KBM-7 (cell line): ENCODE measurements around the gene DDX20.
A peak's percentile ranks its signal among the peaks of the same experiment; 100 is the strongest.

ENCODE experiments used
- DNase-seq: peaks from one replicate; pipeline ENCODE4 v3.0.0-alpha.2; 2015
- in situ Hi-C: fragments of 300-500 bp; cut with MboI; formaldehyde crosslinking; loops from 2 replicates; pipeline ENCODE4 v1.14.3; 2020; ENCODE audit warnings: low sequenced_read_pairs, low pct_unique_long_range_greater_than_20kb, mixed read lengths

DDX20 gene, protein sequence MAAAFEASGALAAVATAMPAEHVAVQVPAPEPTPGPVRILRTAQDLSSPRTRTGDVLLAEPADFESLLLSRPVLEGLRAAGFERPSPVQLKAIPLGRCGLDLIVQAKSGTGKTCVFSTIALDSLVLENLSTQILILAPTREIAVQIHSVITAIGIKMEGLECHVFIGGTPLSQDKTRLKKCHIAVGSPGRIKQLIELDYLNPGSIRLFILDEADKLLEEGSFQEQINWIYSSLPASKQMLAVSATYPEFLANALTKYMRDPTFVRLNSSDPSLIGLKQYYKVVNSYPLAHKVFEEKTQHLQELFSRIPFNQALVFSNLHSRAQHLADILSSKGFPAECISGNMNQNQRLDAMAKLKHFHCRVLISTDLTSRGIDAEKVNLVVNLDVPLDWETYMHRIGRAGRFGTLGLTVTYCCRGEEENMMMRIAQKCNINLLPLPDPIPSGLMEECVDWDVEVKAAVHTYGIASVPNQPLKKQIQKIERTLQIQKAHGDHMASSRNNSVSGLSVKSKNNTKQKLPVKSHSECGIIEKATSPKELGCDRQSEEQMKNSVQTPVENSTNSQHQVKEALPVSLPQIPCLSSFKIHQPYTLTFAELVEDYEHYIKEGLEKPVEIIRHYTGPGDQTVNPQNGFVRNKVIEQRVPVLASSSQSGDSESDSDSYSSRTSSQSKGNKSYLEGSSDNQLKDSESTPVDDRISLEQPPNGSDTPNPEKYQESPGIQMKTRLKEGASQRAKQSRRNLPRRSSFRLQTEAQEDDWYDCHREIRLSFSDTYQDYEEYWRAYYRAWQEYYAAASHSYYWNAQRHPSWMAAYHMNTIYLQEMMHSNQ

DNA sequence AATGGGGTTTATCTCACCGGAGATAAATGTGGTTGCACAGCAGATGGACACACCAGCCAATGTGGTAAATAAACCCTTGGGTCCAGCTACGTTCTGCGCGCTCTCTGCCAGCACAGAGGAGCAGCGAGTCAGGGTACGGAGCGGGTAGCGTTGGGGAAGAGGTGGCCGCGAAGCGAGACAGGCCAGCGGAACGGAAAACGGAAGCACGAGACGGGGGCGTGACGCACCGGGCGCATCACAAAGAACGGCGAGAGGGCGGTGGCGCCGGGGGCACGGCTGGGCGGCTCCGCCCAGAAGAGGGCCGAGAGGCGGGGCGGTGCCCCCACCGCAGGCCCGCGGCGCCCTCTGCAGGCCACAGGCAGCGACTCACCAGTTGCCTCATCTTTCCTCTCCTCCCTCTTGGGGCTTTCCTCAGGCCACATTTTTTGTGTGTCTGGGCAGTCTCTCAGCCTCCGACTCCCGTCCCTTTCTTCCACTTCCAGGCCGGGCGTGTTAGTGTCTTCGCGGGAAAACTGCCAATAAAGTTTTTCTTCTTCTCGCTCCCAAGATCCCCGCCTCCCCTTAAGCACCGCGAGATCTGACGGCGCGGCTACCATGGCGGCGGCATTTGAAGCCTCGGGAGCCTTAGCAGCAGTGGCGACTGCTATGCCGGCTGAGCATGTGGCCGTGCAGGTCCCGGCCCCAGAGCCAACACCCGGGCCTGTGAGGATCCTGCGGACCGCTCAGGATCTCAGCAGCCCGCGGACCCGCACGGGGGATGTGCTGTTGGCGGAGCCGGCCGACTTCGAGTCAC lies at the start of gene DDX20:
DDX20 (plus strand) TSS at position 571 of the 793 bp plus-strand sequence; CDS start at position 595, 24 bp downstream.
- in situ Hi-C loops = no loop called here
- DNase-seq = peak; percentile 98

DNA sequence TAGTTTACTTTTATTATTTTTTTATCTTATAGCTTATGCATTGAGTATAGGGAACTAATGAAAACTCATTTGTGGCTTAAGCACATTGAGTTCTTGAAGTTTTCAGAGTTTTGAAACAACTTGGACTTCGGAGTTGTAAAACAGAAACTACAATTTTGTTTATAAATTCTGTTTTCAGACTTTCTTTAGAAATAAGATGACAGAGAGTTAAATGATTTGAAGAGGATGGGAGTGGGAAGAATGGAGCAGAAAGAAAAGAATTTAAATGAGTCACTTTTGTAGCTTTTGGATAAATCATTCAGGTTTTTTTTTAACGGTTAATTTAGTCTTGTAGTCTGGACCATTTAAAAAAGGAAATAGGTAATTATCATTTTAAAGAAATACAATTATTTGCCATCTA lies 48.8 kb upstream of the DDX20 start:
- in situ Hi-C loops = no loop called here
- no peak for DNase-seq

DNA sequence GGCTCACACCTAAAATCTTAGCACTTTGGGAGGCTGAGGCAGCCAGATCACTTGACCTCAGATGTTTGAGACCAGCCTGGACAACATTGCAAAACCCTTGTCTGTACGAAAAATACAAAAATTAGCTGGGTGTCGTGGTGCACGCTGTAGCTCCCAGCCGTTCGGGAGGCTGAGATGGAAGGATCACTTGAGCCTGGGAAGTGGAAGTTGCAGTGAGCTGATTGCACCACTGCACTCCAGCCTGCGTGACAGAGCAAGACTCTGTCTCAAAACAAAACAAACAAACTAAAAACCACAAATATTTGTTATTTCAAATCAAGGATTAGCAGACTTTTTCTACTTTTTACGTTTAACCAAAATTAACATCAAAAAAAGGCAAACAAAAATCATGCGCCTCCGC lies 47.8 kb upstream of the DDX20 start:
- in situ Hi-C loops = no loop called here
- no peak for DNase-seq

DNA sequence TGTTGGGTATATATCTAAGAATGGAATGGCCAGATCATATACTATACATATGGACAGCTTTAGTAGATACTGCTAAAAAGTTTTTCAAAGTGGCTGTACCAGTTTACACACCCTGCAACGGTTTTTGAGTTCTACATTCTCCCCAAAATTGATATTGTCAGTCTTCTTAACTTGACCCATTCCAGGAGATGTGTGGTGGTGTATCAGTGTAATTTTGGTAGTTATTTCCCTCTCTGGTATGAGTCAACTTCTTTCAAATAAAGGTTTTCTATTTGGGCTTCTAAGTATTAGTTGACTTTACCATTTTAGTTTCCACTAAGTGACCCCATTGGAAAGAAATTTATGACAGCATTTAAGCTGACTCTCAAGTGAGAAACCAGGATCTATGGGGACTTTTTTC lies 45.7 kb upstream of the DDX20 start:
- in situ Hi-C loops = no loop called here
- no peak for DNase-seq

DNA sequence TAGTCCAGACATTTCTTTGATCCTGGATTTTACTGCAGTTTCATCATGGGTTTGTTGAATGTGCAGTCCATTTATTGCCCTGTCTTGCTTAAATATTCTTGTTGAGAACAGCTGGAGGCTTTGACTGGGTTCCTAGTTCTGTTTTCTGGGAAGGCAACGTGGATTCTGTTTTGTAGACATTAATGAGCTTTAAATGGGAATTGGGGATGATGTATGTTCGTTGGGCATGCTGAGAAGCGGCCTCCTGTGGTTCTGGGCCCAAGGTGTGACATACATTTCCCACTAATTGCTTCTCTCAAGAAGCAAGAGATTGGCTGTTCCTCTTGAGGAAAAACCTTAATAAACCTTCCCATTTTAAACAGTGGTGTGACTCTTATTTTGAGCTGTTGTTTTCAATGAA lies 39.4 kb upstream of the DDX20 start:
- DNase-seq = no peak
- in situ Hi-C loops = no loop called here

DNA sequence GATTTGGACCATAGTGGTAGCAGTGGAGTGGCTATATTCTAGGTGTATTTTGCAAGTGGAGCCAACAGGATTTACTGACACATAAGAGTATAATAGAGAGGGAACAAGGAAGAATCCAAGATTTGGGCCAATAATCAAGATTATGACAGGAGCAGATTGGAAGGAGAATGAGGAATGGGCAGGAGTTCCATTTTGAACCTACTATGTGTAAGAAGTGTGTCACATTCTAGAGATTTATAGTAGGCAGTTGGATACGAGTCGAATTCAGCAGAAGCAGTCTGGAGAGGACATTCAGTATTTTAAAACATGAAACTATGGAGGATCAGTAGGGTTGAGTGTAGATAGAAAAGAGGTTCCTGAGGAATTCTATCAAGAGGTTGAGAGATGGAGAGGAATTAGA lies 38.3 kb upstream of the DDX20 start:
- in situ Hi-C loops = no loop called here
- DNase-seq = no peak

DNA sequence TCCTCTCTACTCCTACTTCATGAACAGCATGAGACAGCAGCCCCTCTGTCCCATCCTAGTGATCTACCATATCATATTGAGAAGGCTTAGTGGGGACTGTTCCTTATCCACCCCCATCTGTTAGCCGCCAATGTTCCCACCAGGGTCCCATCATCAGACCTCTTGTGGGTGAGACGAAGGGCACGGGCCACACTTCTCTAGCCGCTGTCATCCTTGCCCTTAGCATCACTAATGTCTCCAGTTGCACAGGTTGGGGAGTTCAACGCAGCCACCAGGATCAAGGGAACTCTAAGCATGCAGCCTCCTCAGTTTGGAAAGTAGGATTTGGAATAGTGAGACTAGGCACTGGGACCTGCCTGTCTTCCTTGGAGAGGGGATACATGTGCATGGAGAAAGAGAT lies 36.6 kb upstream of the DDX20 start:
- no peak for DNase-seq
- in situ Hi-C loops = no loop called here

DNA sequence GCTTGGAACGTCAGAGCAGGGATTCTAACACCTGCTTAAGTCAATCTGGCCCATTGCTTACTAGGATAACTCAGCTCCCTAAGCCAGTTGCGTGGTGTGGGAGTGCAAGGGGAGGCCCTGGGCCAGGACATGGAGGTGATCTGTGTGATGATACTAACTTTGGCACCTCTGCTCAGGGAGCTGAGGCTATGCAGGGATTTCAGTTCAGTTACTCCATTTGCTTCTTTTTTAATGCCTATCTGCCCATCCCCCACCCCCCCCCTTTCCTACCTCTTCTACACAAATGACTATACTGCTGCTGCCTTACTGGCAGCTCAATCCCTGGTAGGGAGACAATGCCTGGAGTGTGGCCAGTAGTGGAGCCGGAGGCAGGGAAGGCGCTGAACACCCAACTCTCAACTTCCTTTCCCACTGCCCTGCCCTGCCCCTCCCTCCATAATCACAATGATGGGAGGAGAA lies 36.0 kb upstream of the DDX20 start:
- in situ Hi-C loops = no loop called here
- DNase-seq = no peak

DNA sequence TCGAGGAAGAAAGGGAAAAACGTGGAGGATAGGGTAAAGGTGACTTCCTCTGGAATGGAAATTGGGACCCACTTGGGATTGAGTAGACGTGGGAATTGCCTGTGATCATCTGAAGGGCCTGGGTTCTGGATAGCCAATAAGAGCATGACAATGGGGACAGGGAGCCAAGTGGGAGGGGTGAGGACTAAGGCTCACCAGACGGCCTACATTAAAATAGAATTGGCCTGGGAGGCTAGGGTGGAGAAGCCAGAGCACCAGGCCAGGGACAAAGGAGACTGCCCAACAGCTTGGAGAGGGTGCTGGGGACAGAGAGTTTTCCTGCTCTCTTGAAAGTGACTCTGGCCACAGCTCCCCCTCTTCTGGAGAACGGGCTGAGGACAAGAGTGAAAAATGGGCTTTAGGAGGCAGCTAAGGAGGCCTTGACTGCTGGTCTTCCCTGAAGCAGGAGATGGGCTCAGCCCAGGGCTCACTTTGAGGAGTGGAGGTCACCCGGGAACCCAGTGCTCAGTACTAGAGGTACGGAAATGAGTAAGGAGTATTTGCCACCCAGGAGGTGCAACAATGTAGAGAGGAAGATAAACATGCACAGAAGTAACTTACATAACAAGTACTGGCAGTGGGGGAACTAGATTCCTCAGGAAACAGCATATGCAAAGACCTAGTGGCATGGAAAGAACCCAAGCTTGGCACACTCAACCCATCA lies 35.3 kb upstream of the DDX20 start:
- in situ Hi-C loops = no loop called here
- DNase-seq = no peak

DNA sequence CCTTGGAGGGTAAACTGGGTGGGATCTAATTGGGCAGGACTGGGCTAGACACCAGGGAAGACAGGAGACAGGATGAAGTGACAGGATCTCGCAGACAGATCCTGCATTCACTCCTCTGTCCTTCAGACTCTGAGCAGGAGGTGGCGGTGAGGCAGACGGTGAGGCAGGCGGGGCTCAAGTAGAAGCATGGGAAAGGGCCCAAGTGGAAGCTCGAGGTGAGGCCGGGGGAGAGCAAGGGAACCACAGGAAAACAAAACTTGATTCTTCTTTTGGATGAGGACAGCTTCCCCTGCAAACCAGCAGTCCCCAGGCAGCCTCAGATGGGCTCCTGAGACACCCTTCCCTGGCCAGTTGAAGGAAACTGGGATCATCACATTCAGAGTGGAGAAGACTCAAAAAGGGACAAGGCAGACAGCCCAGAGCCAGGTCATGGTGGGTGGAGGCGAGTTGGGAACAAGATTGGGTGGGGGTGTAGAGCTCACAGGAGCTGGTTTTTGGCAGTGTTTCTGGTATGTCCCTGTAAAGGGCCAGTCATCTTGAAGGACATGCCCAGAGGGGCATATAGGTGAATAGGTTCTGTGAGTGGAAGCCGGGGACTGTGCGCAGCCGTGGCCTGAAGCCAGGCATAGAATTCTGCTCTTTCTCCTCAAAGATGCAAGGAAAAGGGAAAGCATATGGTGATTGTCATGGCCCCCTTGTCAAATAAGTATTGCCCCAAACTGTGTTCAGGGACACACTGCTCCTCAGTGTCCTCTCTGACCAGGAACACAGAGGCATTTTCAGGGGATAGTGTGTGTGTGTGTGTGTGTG lies 34.5 kb upstream of the DDX20 start:
- in situ Hi-C loops = no loop called here
- DNase-seq = no peak

DNA sequence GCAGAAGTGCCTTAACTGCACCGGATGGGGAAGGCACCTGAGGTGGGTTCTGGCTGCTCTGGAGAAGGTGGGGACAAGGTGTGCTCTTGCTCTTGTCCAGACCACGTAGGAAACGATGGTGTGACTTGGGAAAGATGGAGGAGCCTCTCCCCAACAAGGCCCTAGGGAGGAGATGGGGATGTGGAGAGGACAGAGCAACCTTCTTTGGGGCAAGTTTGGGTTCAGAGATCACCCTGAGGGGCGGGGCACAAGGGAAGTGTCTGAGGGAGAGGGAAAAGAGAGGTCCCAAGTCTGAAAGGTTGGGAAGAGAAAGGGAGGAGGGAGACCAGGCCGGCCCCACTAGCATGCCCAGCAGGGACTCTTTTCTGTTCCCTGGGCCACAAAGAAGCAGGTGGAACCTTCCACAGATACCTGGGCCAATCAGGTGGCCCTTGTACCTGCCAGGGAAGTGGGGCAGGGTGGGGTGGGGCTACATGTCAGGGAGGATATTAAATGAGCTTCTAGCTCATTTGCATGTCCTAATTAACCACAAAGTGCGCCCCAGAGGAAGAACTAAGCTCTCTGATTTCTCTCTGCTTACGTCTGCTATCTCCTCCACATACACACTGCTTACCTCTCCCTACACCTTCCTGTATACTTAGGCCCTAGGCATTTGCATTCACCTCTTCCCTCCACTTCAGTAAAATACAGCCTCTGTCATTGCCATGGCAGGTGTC lies 32.5 kb upstream of the DDX20 start:
- DNase-seq = no peak
- in situ Hi-C loops = no loop called here

DNA sequence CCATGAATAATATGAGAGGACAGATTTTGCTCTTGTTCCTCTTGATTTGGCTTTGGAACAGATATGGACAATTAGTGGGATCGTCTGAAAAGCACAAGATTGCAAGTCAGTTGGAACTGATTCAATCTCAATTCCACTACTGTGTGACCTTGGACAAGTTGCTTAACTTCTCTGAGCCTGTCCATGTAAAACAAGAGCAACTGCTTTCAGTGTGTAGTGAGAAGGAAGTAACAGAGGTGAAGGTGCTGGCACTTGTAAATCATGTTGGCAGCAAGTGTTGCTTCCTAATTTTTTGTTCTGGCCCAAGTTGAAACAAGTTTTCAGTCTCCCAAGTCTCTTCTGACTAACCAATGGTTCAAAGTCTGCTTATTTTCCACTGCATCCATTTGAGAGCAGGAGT lies 31.8 kb upstream of the DDX20 start:
- DNase-seq = no peak
- in situ Hi-C loops = no loop called here

DNA sequence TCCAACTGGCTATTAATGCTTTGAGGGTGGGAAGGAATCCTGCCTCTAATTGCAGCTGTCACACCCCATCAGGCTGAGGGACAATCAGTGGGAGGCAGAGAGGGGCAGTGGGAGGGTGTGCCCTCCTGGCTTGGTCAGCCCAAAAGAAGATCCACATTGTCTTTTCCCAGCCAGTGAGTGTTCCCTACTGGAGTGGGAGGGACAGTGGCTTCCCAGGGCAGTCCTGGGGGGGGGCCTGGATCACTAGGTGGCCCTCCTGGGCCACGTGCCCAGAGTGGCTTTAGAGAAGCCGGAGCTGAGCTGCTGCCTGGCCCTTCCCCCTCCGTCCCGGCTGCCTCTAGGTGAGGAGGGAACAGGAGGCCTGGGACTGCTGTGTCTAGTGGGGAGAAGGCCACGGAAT lies 30.5 kb upstream of the DDX20 start:
- in situ Hi-C loops = no loop called here
- DNase-seq = no peak

DNA sequence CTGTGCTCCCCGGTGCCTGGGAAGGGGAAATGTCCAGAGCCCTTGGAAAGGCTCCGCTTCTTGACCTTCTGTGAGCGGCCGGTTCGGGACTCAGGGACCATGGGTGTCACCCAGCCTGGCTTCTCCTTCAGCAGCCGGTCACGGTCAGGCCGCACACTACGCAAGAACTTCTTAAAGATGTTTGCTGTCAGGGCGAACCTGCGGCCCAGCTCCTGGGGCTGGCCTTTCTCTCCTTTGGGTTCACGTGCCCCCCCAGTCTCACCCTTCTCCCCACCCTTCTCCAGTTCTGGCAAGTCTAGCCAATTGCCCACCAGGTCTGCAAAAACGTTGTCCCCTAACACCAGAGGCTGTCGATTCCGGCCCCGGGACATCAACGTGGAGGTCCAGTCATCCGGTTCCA lies 28.6 kb upstream of the DDX20 start:
- in situ Hi-C loops = no loop called here
- DNase-seq = no peak

DNA sequence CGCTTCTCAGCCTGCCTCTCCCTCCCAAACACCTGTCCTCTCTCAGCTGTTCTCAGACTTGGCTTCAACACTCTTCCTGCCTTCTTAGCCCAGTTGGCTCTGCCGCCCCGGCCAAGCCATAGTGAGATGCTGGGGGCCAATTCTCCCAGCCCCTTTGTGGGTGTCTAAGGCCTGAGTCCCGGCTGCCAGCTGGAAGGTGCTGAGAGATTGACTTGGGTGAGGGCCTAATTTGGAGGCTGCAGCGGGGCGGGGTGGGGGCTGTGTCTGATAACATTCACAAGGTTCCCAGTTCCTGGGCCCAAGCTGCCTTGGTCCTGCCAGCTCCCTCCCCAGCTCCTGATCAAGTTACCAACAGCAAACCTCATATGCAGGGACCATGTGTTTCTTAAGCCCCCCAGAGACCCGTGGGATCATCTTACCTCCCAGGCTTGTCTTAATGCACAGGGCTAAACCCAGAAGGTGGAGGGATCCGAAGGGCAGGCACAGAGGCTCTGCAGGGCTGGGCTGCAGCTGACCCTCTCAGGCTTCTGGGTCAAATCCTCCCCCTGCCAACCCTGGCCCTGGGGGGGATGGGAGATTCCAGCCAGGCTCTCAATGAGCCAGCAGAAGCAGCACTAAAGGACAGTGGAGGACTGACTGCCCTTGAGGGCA lies 26.3 kb upstream of the DDX20 start:
- no peak for DNase-seq
- in situ Hi-C loops = no loop called here

DNA sequence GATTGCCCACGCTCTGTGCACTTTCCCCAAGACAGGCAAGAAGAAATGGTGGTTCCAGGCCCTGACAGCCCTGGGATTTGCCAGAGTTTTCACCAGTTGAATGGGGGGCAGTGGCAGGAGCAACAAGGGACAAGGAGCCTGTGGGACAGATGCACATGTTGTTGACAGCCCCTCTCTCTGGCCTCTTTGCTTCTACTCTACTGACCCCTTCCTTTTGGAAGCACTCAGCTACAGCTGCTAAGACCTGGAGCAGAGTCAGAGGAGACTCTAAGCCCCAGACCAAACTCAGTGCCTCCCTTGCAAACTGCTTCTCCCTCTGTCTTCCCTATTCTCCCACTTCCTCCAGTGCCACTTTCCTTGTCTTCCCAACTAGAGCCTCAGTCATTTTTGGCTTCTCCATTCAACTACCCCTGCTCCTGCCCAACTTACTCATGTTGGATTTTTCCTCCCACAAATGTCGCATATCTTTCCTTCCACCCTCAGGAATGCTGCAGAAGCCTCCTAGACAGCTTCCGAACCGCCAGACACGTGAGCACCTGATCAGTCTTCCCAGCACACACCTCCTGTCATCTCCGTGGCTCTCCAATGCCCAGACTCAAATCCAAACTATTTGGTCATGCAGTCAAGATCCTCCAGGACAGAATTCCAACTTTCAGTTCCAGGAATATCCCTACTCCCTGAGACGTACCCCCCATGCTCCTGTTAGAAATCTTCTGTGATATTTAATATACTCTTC lies 25.6 kb upstream of the DDX20 start:
- in situ Hi-C loops = no loop called here
- DNase-seq = no peak

DNA sequence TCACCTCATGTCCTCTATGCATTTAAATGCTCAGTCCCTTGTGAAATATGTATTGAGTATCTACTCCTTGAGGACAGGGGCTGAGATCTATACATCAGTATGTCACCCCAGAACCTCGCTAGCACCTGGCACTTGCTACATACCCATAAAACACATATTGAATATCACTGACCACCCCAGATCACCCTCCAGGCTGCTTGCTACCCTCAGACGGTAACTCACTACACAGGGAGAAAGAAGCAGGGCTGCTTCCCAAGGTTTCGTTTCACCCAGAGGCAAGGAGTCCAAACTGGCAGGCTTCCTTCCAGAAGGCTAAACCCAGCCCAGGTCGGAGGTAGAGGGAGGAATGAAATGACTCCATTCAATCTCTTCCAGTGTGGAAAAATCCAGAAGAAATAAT lies 25.0 kb upstream of the DDX20 start:
- no peak for DNase-seq
- in situ Hi-C loops = no loop called here
